IMR-90 (cell line): ENCODE results near the gene IL17B. TPM values are rescaled to one million over a fixed set of nuclear protein-coding genes. Genes with fewer than 3 reads are reported as not detected.

ENCODE experiments used
- ATAC-seq: fragments of 200-7000 bp; cut with Tn5 transposase; 2 replicates; pipeline ENCODE4 v1.9.1; 2020; ENCODE audit warnings: low read depth, mild to moderate bottlenecking, moderate library complexity
- BruUV-seq: library from RNA; stranded (reverse); fragments of 400-500 nt; replicated peaks from 2 replicates; lab custom pipeline; 2021; lab: Mats Ljungman, UMichigan
- CTCF ChIA-PET: fragments of 300-600 bp; formaldehyde crosslinking; extraction: SDS; loops from one replicate; lab custom pipeline; 2021; ENCODE audit warnings: antibody characterized with exemption; lab: Yijun Ruan, JAX
- POLR2A ChIA-PET: fragments of 300-600 bp; sonication (Branson Sonifier 250); formaldehyde crosslinking; loops from one replicate; lab custom pipeline; 2022; ENCODE audit warnings: antibody characterized with exemption; ENCODE audit not compliant: unreplicated experiment; lab: Charles Lee
- DNase-seq: peaks from one replicate; pipeline ENCODE4 v3.0.0; 2013
- H2AFZ ChIP-seq: replicated peaks from 2 replicates; pipeline ENCODE3; 2013; ENCODE audit warnings: low read length, mild to moderate bottlenecking; ENCODE audit not compliant: poor library complexity
- H2AK5ac ChIP-seq: 2 replicates; pipeline ENCODE4 v1.6.1; 2013; ENCODE audit warnings: low read depth, low read length, inconsistent platforms
- H2AK9ac ChIP-seq: replicated peaks from 2 replicates; pipeline ENCODE3; 2013; ENCODE audit warnings: mild to moderate bottlenecking, low read depth, low read length, moderate library complexity; ENCODE audit not compliant: poor library complexity
- H2BK120ac ChIP-seq: 2 replicates; pipeline ENCODE4 v1.6.1; 2013; ENCODE audit warnings: low read depth, low read length, inconsistent platforms
- H2BK15ac ChIP-seq: 3 replicates; pipeline ENCODE4 v1.6.1; 2013; ENCODE audit warnings: low read depth, low read length, inconsistent platforms
- H2BK20ac ChIP-seq: 2 replicates; pipeline ENCODE4 v1.6.1; 2013; ENCODE audit warnings: low read depth, mild to moderate bottlenecking, inconsistent platforms, low read length, moderate library complexity
- H2BK5ac ChIP-seq: 2 replicates; pipeline ENCODE4 v1.6.1; 2013; ENCODE audit warnings: mild to moderate bottlenecking, low read depth, low read length, inconsistent platforms; ENCODE audit not compliant: poor library complexity, severe bottlenecking
- H3K14ac ChIP-seq: replicated peaks from 2 replicates; pipeline ENCODE4 v1.6.1; 2013; ENCODE audit warnings: low read depth, low read length, inconsistent platforms
- H3K18ac ChIP-seq: 2 replicates; pipeline ENCODE4 v1.6.1; 2013; ENCODE audit warnings: low read depth, low read length, control low read depth
- H3K23ac ChIP-seq: 2 replicates; pipeline ENCODE4 v1.6.1; 2013; ENCODE audit warnings: low read depth, low read length, inconsistent platforms
- H3K27ac ChIP-seq: 2 replicates; pipeline ENCODE4 v1.5.1; 2013; ENCODE audit warnings: mild to moderate bottlenecking, control low read depth, low read length; ENCODE audit not compliant: insufficient read depth
- H3K27me3 ChIP-seq: 2 replicates; pipeline ENCODE4 v1.6.1; 2013; ENCODE audit warnings: low read length; ENCODE audit not compliant: control insufficient read depth, insufficient read depth
- H3K36me3 ChIP-seq: 2 replicates; pipeline ENCODE4 v1.6.1; 2013; ENCODE audit warnings: low read length, mixed read lengths; ENCODE audit not compliant: control insufficient read depth, insufficient read depth
- H3K4ac ChIP-seq: 2 replicates; pipeline ENCODE4 v1.6.1; 2013; ENCODE audit warnings: low read depth, low read length, inconsistent platforms
- H3K4me1 ChIP-seq: 2 replicates; pipeline ENCODE4 v1.6.1; 2013; ENCODE audit warnings: low read length, mixed read lengths; ENCODE audit not compliant: control insufficient read depth, insufficient read depth
- H3K4me2 ChIP-seq: 2 replicates; pipeline ENCODE4 v1.6.1; 2013; ENCODE audit warnings: low read depth, mild to moderate bottlenecking, control low read depth, low read length, moderate library complexity
- H3K4me3 ChIP-seq: 2 replicates; pipeline ENCODE4 v1.5.1; 2013; ENCODE audit warnings: low read depth, mild to moderate bottlenecking, control low read depth, low read length, moderate library complexity; ENCODE audit not compliant: insufficient read depth
- H3K56ac ChIP-seq: 2 replicates; pipeline ENCODE4 v1.6.1; 2013; ENCODE audit warnings: low read length, inconsistent platforms; ENCODE audit not compliant: insufficient read depth; ENCODE audit errors: extremely low read depth
- H3K79me1 ChIP-seq, 2 experiments: 2 replicates each; pipeline ENCODE4 v1.6.1; 2013; ENCODE audit warnings: low read length in 2 of 2, inconsistent platforms in 1 of 2, low read depth in 1 of 2
- H3K9ac ChIP-seq: 2 replicates; pipeline ENCODE4 v1.6.1; 2013; ENCODE audit warnings: low read depth, low read length, control low read depth
- H3K9me1 ChIP-seq: 2 replicates; pipeline ENCODE4 v1.6.1; 2013; ENCODE audit warnings: low read length, inconsistent platforms; ENCODE audit not compliant: insufficient read depth
- H3K9me3 ChIP-seq: 2 replicates; pipeline ENCODE4 v1.6.1; 2013; ENCODE audit warnings: low read length; ENCODE audit not compliant: control insufficient read depth, insufficient read depth
- H4K20me1 ChIP-seq: 2 replicates; pipeline ENCODE4 v1.6.1; 2013; ENCODE audit warnings: low read length, inconsistent platforms; ENCODE audit not compliant: insufficient read depth
- H4K5ac ChIP-seq: 2 replicates; pipeline ENCODE4 v1.6.1; 2013; ENCODE audit warnings: mild to moderate bottlenecking, low read depth, low read length, control low read depth
- H4K8ac ChIP-seq, 2 experiments: 2 replicates each; pipeline ENCODE4 v1.6.1; 2013; ENCODE audit warnings: low read depth in 2 of 2, low read length in 2 of 2, control low read depth in 1 of 2, inconsistent platforms in 1 of 2
- H4K91ac ChIP-seq: 2 replicates; pipeline ENCODE4 v1.6.1; 2013; ENCODE audit warnings: low read depth, low read length, inconsistent platforms; ENCODE audit not compliant: insufficient read depth
- CEBPB ChIP-seq: IDR thresholded peaks from 2 replicates; pipeline ENCODE4 v1.6.1; 2012; ENCODE audit warnings: low read depth, low read length, improper control_type of control experiment
- CTCF ChIP-seq: conservative IDR thresholded peaks from 2 replicates; pipeline ENCODE4 v1.5.1; 2012; ENCODE audit warnings: mild to moderate bottlenecking, low read depth, low read length, improper control_type of control experiment
- FOS ChIP-seq: fragments of 150-350 bp; IDR thresholded peaks from 2 replicates; pipeline ENCODE4 v1.6.1; 2016; ENCODE audit warnings: low read depth, low read length
- MAZ ChIP-seq: IDR thresholded peaks from 2 replicates; pipeline ENCODE4 v1.6.1; 2012; ENCODE audit warnings: low read depth, mild to moderate bottlenecking, low read length, improper control_type of control experiment, moderate library complexity, borderline replicate concordance
- NFE2L2 ChIP-seq: fragments of 150-350 bp; IDR thresholded peaks from 2 replicates; pipeline ENCODE4 v1.6.1; 2016; ENCODE audit warnings: low read depth, mild to moderate bottlenecking, low read length
- RCOR1 ChIP-seq: IDR thresholded peaks from 2 replicates; pipeline ENCODE4 v1.6.1; 2012; ENCODE audit warnings: mild to moderate bottlenecking, low read length, improper control_type of control experiment; ENCODE audit not compliant: insufficient replicate concordance
- dilution Hi-C: fragments of 300-500 bp; cut with HindIII; formaldehyde crosslinking; loops from one replicate; pipeline ENCODE4 v1.14.3; 2018; ENCODE audit warnings: low sequenced_read_pairs; ENCODE audit not compliant: unreplicated experiment
- in situ Hi-C: fragments of 300-500 bp; cut with MboI; formaldehyde crosslinking; loops from 3 replicates; pipeline ENCODE4 v1.14.3; 2019; ENCODE audit warnings: low sequenced_read_pairs, inconsistent platforms, mixed read lengths
- intact Hi-C: fragments of 100-400 bp; cut with micrococcal nuclease; formaldehyde crosslinking; loops from 2 replicates; pipeline ENCODE4 v1.10.0; 2022
- polyA plus RNA-seq, 3 experiments: library from polyadenylated mRNA; depleted of rRNA; stranded (reverse); fragments of >200 nt; gene quantifications; 2 replicates each; pipeline ENCODE4 v1.2.3, GENCODE V29; 2012; ENCODE audit warnings: low replicate concordance in 1 of 3
- total RNA-seq: library from RNA; depleted of rRNA; stranded (reverse); fragments of >200 nt; gene quantifications from 2 replicates; pipeline ENCODE4 v1.2.3, GENCODE V29; 2012

The IL17B gene
- total and polyA plus RNA-seq, 2 of the 4 experiments (the other 2 are of a cell fraction): 0.31 TPM; not detected in 1

- Histone ChIP-seq H4K8ac (no peak overlapping the region), H3K56ac (no peak overlapping the region), H4K20me1 (no peaks in the 10 kb centered on the region), H3K36me3 (no peaks in the 10 kb centered on the region), H3K9ac (no peak overlapping the region), H3K27ac (no peak overlapping the region), H3K4me2 (no peak overlapping the region), H3K4me1 (peaks cover 2% of the 10 kb centered on the region; the same call in 1 of the 2 replicates), H2AK9ac (no peak overlapping the region), H3K23ac (no peak overlapping the region), H2BK5ac (no peak overlapping the region), H3K9me1 (peaks cover 3% of the 10 kb centered on the region; the same call in 1 of the 2 replicates), H3K18ac (no peak overlapping the region), H2AK5ac (no peak overlapping the region), H2BK15ac (no peak overlapping the region), H4K5ac (no peak overlapping the region), H2BK120ac (no peak overlapping the region), H2BK20ac (no peak overlapping the region), H2AFZ (no peak overlapping the region), H3K4me3 (no peak overlapping the region), H3K9me3 (no peaks in the 10 kb centered on the region), H3K79me1 (peaks cover 9 to 16% of the 10 kb centered on the region in 2 experiments), H4K91ac (no peak overlapping the region), H3K14ac (no peak overlapping the region), H3K4ac (no peak overlapping the region), H3K27me3 (no peaks in the 10 kb centered on the region)
- dilution Hi-C loops: no loop called here
- TF ChIP-seq NFE2L2 (no peak), CEBPB (no peak), FOS (no peak), RCOR1 (no peak), CTCF (no peak), MAZ (no peak)
- ChIA-PET POLR2A (no interaction called here), CTCF (no interaction called here)
- DNase-seq (no peak), ATAC-seq (no peak)
- intact Hi-C loops: no loop called here
- in situ Hi-C loops: no loop called here
- no TSS peak for BruUV-seq
Observed at GRCh38 chr5:149341876-149342275, 37.2 kb downstream of the IL17B start.
